Epithelial cell of esophagus (primary cell): ENCODE results near the gene C17orf78.

Experiments used
- DNase-seq: peaks from one replicate; pipeline ENCODE4 v3.0.0; 2010; ENCODE audit warnings: low read depth
- H3K4me3 ChIP-seq: 2 replicates; pipeline ENCODE4 v1.5.1; 2011; ENCODE audit warnings: mild to moderate bottlenecking, low read length, control low read depth
- CTCF ChIP-seq: IDR thresholded peaks from 2 replicates; pipeline ENCODE4 v1.5.1; 2011; ENCODE audit warnings: low read depth, mild to moderate bottlenecking, low read length, control low read depth, inconsistent platforms; ENCODE audit not compliant: insufficient read depth; ENCODE audit errors: missing control alignments

The C17orf78 gene

GRCh38 chr17:37358098-37358829 lies 17.5 kb upstream of the C17orf78 start:
- peak overlapping the region; percentile 93 for H3K4me3 ChIP-seq
- TF ChIP-seq CTCF, result no peak
- DNase-seq, result peak; percentile 43

- H3K4me3 ChIP-seq, result peak overlapping the region; percentile 93
- TF ChIP-seq CTCF, result no peak
- DNase-seq, result peak; percentile 79
Measured at GRCh38 chr17:37358830-37359681, 16.7 kb upstream of the C17orf78 start.

- no peak for TF ChIP-seq CTCF
- peak; percentile 40 for DNase-seq
- H3K4me3 ChIP-seq, result peak overlapping the region; percentile 23
Measured at GRCh38 chr17:37359682-37360188, 16.1 kb upstream of the C17orf78 start.

GRCh38 chr17:37360632-37361031 lies 15.2 kb upstream of the C17orf78 start:
- no peak for TF ChIP-seq CTCF
- H3K4me3 ChIP-seq, result no peak overlapping the region
- DNase-seq, result peak; percentile 93

- no peak for TF ChIP-seq CTCF
- peak; percentile 99 for DNase-seq
- H3K4me3 ChIP-seq, result no peak overlapping the region
Measured at GRCh38 chr17:37361543-37361942, 14.2 kb upstream of the C17orf78 start.

GRCh38 chr17:37365589-37365988 lies 10.2 kb upstream of the C17orf78 start:
- no peak overlapping the region for H3K4me3 ChIP-seq
- no peak for TF ChIP-seq CTCF
- peak; percentile 11 for DNase-seq
